Activated T-cell treated with anti-CD3 and anti-CD28 coated beads for 48 hours (primary cell): Measurements from ENCODE around the gene SLC45A2.

Experiments
- DNase-seq: peaks from one replicate; pipeline ENCODE4 v3.0.0-alpha.2; 2020; ENCODE audit warnings: low read depth

Gene SLC45A2

DNA sequence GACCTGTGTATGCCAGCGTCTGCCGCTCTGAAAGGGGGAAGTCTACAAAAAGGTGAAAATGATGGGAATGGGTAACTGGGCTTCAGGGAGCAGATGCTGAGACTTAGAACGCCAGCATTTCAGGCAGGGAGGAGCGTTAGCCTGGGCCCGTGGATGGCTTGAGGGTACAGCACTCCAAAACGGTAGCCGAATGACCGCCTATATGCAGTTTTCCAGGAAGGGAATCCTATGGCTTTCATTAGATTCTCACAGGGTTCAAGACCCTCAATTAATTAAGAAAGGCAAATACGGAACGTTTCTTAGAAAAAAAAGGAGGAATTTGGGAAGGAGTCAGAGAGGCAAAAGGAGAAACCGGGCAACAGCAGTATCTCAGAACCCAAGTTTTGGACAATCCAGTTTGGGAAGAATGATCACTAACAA, 22.7 kb upstream of the SLC45A2 start:
- DNase-seq: no peak

DNA sequence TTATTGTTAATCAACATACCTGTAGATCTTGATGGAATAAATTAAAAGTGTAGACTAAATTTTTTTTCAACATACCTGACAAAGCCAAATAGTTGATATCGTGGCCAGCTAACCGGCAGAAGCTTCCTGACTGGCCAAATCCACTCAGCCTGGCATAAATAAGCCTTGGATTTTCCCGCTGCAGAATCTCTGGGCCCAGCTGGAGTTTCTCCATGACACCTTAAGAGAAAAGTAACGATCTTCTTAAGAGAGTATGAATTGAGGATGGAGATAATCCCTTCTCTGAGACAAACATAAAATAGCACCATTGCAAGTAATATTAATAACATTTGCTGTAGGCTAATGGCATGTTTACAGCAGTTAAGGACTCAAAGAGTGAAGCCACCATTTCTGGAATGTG, 21.2 kb upstream of the SLC45A2 start:
- DNase-seq: no peak

DNA sequence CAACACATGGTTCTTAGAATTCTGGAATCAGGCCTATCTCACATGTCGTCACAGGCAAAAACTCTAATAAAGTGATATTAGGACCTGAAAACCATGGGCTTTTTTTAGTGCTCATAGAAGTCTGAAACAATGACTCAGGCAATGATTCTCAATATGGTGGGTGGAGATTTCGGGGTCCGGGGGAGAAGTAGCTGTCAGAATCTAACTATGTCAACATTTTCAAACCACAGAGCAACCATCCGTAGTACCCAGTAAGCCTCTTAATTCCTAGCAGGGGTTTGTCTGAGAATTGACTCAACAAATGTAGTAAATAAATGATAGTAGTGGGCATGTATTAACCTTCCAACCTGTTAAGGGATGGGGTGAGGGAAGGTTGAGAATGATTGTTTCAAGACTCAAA, 20.7 kb upstream of the SLC45A2 start:
- DNase-seq: no peak

DNA sequence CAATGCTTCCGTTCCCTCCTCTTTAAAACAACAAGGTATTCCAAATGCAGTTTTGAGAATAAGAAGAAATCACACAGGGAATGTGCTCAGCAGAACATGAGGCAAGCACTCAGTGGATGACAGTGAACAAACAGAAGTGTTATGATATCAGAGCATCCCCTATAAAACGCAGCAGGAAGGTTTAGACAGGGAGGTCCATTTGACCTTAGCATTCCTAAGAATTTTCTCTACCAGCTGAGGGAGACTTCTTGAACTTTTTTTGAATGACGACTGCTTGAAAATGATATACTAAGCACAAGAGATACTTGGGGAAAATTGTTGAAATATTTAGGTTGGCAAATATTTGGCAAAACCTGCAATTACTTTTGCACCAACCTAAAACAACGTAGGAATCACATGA, 19.4 kb upstream of the SLC45A2 start:
- no peak for DNase-seq

DNA sequence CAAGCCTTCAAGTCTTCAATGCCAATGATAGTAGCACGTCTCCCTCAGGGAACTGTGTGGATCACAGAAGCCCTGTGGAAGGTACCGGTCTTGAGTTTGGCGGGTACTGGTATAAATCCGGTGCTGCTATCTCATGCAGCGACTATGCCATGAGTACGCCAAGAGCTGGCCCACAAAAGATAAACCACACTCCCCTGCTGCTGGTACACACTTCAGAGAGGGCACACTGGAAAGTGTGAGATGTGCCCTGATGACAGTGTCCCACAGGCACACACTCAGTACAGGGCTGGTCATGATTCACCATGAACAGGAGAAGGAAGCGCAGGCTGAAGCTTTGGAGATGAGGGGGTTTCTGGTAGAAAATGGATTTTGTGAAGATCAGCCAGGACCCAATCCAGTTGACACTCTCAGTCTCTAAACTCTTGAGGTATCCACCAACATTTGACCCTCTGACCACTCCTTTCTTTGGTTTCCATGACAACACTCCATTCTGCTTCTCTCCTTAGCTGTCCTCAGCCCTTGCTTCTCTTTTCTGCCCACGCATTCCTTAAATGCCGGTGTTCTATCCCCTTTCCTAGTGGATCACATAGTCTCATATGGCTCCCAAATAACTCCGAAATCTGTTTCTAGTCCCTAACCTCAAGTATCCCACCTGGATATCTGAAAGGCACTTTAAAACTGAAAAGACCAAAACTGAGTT, 18.3 kb upstream of the SLC45A2 start:
- DNase-seq: no peak

DNA sequence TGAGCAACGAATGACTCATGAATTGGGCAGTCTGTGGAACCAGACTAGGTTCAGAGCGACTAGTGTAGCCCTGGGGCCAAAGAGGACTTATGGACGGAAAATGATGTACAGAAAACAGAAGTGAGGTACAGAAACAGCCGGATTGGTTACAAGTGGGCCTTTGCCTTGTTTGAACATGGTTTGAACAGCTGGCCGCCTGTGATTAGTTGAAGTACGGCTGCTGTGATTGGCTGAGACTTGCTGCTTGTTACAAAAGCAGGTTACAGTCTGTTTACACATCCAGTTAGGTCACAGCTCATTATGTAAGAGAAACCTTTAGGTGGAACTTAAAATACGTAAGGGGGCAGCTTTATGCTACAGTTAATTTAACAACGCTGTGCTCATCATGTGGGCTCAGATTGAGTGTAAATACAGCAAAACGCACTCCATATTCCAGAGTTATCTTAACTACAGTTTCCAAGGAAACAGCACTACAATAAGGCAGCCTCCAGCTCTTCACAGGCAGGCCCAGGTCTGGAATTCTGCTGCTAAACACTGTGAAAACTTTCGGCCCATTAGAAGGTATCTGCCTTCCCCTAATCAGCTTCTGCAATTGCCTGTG, 16.8 kb upstream of the SLC45A2 start:
- DNase-seq: no peak

DNA sequence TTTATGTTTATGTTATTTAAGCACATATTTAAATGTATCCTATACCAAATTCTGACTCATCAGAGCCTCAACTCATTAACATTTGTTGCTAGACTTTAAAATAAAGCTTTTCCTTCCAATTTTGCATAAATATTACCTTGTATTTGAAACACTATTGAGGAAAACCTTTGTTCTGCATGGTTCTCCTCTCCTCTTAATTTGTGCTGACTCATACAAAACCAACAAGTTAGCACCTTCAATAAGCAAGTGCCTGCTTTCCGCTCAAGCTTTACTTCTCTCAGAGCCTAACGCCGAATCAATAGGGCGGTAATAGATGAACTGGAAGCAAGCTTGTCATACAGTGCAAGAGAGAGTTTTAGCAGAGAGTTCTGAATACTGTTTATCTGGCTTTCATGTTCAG, 15.5 kb upstream of the SLC45A2 start:
- no peak for DNase-seq

DNA sequence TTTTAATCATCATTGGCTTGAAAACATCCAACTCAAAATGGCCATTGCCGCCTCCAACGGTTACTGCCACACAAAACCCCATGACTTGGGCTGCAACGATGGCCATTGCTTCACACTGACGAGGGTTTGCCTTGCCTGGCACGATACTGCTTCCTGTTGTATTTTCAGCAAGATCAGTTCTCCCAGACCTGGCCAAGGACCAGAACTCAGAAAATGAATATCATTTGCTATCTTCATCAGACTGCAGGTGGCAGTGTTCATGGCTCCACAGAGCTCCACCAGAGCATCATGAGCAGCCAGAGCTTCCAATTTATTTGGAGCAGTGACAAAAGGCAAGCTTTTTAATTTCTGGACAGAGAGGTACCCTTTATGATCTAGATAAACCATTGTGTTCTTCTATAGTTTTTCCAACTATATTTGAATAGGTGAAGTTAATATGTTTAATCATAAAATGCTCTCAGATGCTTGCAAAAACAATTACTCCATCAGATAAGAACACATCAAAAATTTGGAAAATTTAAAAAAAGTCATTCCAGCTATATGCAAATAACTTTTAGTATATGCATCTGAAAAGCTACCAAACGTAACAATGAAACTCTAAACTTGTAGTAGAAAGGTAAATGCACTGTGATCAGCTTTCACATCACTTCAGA, 13.0 kb upstream of the SLC45A2 start:
- DNase-seq: no peak

DNA sequence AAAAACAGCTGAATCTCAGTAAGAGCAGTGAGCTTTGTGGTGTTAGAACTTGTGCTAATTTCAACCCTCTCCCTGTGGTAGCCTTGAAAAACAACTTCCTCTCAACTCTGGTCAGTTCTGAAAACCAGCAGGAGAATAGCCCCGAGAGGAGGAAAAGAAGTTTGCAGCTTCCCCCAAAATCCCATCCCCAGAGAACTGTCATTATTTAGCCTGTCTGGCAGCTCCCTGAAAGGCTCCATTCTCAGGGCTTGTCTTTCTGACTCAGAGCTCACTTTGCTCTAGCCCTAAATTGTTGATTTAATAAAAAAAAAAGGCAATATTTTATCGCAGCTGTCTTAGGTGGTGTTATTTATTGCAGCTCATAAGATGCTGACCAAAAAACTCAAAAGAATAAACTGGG, 11.4 kb upstream of the SLC45A2 start:
- DNase-seq: no peak

DNA sequence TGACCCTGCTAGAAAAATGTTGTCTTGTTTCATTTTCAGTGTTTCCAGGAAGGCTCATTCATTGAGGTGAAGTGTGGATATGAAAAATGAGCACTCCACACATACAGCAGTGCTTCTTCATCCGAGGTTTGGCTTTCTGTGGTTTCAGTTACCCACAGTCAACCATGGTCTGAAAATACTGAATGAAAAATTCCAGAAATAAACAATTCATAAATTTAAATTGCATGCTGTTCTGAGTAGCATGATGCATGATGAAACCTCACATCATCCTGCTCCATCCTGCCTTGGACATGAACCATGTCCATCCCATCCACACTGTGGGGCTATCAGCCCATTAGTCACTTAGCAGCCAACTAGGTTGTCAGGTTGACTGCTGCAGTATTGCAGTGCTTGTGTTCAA, 10.4 kb upstream of the SLC45A2 start:
- no peak for DNase-seq

DNA sequence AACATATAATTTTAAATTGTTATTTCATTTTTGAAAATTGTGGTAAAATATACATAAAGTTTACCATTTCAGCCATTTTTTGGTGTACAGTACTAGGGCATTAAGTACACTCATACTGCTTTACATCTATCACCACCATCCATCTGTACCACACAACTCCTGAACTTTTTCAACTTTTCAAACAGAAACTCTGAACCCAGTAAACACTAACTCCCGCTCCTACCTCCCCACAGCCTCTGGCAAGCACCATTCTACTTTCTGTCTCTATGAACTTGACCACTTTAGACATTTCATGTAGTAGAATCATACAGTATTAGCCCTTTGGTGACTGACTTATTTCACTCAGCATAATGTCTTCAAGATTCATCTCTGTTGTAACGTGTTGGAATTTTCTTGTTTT, 8.4 kb upstream of the SLC45A2 start:
- DNase-seq: no peak

DNA sequence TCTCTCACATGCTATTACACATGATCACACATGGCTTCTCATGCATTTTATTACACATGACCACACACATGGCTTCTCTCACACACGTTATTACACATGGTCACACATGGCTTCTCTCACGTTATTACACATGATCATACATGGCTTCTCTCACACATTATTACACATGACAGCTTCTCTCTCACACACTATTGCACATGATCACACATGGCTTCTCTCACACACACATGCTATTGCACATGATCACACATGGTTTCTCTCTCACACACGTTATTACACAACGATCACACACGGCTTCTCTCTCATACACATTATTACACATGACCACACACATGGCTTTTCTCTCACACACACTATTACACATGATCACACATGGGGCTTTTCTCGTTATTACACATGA, 954 bp upstream of the SLC45A2 start:
- no peak for DNase-seq

DNA sequence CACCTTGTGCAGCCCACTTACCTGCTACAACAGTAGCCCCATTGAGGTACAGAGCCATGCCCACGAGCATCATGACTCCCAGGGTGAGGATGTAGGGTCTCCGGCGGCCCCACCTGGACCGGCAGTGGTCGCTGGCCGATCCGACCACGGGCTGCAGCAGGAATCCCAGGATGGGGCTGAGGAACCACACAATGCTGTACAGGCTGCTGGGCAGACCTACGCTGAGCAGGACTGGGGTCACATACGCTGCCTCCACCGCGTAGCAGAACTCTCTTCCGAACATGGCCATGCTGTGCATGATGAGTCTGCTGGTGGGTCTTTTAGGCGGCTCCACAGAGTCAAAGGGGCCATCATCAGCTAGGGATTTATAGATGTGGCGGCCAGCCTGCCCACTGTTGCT, 315 bp downstream of the SLC45A2 start:
- no peak for DNase-seq

DNA sequence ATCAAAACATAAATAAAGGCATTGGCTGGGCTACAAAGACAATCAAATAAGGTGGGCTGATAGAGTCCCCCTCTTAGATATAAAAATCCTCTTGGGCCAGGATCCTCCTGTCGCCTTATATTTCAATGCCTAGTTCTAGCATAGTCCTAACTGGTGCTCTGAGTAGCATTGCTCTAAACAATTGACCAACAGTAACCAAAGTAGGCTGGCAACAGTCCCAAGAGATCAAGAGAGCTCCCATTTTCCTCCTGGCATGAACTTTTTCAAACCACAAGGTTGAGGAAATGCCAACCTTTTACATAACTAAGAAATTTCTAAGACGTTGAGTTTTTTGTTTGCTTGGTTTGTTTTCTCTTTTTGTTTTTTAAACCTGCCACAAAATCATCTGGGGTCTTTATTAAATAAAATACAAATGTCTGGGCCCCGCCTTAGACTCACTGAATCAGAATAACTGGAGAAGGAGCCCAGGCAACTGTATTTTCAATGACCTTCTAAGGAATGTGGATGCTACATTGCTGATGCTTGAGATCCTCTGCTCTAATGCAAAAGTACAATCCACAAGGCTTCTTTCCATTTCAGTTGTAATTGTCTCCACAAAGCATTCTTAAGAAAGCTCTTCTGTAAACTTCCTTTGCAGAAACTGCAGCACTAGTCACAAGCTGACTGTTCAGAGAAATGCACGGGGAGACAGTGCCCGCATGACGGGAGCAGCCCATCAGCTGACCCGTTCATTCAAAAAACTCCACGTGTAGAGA, 2.9 kb downstream of the SLC45A2 start:
- DNase-seq: no peak

DNA sequence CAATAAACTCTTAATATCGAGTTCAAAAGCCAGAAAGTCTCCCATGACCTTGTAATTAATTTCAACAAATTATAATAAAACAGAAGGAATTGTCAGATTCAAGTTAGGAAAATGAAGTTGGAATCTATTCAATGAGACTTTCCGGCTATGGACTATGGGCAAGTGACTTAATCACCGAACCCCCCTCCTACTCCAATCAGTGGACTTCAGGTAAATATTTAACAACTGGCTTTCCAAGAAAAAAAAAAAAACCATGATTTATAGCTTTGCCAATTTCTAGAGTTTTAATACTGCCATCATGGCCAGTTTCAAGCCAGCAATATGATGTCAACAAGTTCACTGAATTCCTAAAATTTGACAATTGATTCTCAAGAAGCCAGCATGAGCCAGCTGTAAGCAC, 4.5 kb downstream of the SLC45A2 start:
- DNase-seq: no peak

DNA sequence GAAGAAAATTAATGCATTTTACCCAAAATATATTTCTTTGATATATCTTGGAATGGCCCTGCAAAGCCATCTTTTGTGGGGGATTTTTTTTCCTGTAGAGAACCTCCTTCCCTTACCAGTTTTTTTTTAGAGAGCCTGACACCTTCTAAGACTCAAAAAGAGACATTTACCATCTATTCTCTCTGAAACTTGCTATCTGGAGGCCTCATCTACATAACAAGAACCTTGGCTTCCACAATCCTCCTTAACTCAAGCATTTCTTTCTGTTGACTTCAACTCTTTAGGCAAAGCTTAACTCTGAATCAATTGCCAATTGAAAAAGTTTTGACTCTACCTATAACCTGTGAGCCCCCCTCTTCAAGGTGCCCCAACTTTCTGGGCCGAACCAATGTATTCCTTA, 6.2 kb downstream of the SLC45A2 start:
- DNase-seq: no peak

DNA sequence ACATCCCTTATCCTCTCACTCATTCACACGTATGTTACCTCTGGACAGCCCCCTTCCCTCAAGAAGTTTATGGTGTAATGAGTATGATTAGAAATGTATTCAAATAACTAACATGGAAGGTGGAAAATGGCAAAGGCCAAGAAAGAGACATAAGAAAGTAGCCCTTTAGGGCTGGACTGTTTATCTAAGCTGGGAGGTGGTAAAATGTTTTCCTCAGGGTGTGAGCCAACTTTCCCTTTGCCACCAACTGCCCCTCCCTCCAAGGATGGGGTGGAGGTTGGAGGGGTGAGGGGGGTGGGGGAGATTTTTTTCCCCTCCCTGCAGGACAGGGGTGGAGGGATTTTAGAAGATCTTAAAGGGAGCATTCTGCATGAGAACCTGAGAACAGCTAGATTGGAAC, 8.2 kb downstream of the SLC45A2 start:
- no peak for DNase-seq

DNA sequence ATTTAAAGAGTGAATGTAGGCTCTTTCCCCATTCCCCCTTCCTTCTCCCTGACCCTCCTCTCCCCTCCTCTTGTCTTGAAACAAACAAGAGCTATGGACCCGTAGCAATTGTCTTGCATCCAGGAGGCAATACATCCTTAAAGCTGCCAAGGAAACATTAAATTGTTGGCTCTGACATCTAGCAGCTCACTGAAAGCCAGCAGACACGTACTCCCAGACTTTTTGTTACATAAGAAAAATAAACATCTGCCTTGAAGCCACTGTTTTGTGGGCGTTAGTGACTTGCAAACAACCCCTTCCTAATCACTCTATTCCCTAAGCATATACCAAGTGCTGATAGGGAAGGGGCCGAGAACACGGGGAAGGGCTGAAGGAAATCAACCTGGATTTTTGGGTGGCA, 8.6 kb downstream of the SLC45A2 start:
- no peak for DNase-seq

DNA sequence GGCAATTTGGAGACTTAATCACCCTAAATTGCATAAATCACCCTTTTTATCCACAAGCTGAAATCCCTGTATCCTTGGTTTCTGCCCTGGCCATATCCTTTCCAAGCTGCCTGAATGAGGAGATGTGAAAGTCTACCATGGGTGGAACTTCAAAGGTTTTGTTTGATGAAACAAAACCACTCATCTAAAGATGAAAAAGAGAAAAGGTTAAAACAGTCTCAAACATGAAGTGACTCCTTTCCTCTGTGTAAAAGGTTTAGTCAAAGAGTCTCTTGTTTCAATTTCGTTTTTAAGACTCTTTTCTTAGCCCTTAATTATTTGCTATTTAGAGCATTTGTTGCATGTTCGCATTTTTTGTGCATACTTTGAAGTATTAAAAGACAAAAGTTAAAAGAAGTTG, 11.2 kb downstream of the SLC45A2 start:
- DNase-seq: no peak

DNA sequence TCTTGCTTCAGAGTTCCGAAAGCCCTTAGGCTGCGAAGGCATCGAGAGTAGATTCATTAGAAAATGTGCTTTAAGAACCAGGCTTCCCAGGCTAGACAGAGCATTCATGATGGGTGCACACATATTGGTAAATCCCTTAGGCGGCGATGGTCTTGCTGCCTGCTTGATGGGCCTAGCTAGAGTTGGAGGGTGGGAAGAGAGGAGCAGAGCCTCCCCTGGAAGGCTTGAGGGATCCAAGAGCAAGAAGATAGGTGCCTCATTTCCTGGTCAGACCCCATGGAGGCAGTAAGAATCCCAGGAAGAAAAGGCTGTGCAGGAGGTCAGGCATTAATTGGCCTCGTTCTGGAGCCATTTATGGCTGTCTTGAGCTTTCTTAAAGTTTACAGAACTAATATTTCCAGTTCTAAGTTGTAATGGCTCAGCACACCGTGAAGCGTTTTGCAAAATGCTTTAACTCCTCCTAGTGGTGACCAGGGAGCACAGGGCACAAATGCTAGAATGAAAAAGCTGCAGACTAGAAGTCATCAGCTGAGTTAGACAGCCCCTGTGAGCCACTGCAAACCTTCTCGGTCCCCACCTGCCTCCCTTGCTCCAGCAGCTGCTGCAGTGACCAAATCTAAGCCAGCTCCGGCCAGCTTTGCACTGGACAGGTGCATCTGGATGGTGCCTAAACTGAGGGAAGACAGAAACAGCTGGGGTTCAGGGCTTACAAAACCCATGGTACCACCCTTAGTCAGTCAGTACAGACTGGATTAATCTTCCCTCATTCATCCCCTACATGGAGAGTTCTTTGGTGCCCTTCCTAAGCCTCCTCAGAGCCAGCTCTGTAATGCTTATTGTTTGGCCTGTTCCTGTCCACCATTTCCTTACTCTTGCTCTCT, 14.7 kb downstream of the SLC45A2 start:
- no peak for DNase-seq

DNA sequence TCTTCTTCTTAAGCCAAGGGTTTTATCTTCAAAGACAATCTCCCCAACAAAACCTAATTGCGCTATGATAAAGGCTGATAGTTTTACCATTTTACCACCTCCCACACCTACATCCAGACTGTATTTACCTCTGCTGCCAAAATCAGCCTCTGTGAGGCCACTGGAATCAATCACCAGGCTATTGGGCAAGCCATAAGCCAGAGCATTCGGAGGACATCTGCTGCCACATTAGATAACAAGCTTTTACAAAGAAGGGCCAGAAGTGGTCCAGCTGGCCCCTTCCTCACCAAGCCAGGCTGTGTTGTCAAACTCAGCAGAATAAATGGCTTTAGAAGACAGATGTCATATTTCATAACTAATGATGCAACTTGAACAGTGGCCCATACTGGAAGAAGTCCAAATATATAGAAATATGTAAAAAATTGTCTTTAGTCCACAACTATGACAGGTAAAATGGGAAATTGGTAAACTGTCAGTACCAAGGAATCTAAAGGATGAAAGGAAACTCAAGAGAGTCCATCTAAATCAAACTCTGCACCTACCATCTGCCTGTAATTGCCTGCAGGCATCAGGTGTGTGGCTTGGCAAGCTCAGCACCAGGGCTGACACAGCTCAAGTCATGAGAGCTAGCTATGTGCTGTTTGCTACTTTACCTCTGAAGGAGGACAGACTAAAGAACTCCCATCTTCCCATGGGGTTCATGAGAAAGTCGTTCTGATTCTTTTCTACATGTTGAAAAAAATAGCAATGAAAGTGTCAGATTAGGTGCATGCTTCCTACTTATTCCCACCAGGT, 16.1 kb downstream of the SLC45A2 start:
- DNase-seq: no peak
